Measurements from ENCODE around the gene PDGFB.
A peak's percentile ranks its signal among the peaks of the same experiment; 100 is the strongest.

PDGFB gene

GRCh38 chr22:39175353-39176142 is 69.2 kb downstream of the PDGFB start:
- no peak for DNase-seq (ENCODE audit: low read depth)
- no peak for TF ChIP-seq CTCF (conservative IDR thresholded peaks at IDR 0.05; ENCODE audit: control insufficient read depth, insufficient read depth, low read depth, low read length)
- H3K4me3 ChIP-seq (ENCODE audit: control insufficient read depth, low read depth, low read length), result no peak overlapping the region

GRCh38 chr22:39174498-39175352 is 70.1 kb downstream of the PDGFB start:
- no peak for TF ChIP-seq CTCF (conservative IDR thresholded peaks at IDR 0.05; ENCODE audit: control insufficient read depth, insufficient read depth, low read depth, low read length)
- no peak overlapping the region for H3K4me3 ChIP-seq (ENCODE audit: control insufficient read depth, low read depth, low read length)
- peak; percentile 74 for DNase-seq (ENCODE audit: low read depth)

- no peak for DNase-seq (ENCODE audit: low read depth)
- no peak for TF ChIP-seq CTCF (conservative IDR thresholded peaks at IDR 0.05; ENCODE audit: control insufficient read depth, insufficient read depth, low read depth, low read length)
- no peak overlapping the region for H3K4me3 ChIP-seq (ENCODE audit: control insufficient read depth, low read depth, low read length)
Measured at GRCh38 chr22:39173787-39174497, 70.8 kb downstream of the PDGFB start.
